Ishikawa (cell line): Measurements from ENCODE around the gene LNPEP.

Experiments
- CEBPB ChIP-seq: IDR thresholded peaks from 2 replicates; pipeline ENCODE4 v1.6.1; 2012
- CREB1 ChIP-seq: IDR thresholded peaks from 2 replicates; pipeline ENCODE4 v1.6.1; 2012; ENCODE audit warnings: low read depth
- EGR1 ChIP-seq: IDR thresholded peaks from 2 replicates; pipeline ENCODE4 v1.6.1; 2012
- EP300 ChIP-seq: IDR thresholded peaks from 2 replicates; pipeline ENCODE4 v1.6.1; 2012; ENCODE audit warnings: borderline replicate concordance
- FOXM1 ChIP-seq: IDR thresholded peaks from 2 replicates; pipeline ENCODE4 v1.6.1; 2012; ENCODE audit warnings: low read depth, borderline replicate concordance
- NFIC ChIP-seq: IDR thresholded peaks from 2 replicates; pipeline ENCODE4 v1.6.1; 2012
- RAD21 ChIP-seq: IDR thresholded peaks from 2 replicates; pipeline ENCODE4 v1.6.1; 2012; ENCODE audit warnings: low read depth
- TAF1 ChIP-seq: IDR thresholded peaks from 2 replicates; pipeline ENCODE4 v1.6.1; 2012; ENCODE audit warnings: low read depth, mild to moderate bottlenecking
- TCF12 ChIP-seq: IDR thresholded peaks from 2 replicates; pipeline ENCODE4 v1.6.1; 2012; ENCODE audit warnings: low read depth
- TEAD4 ChIP-seq: IDR thresholded peaks from 2 replicates; pipeline ENCODE4 v1.6.1; 2012
- YY1 ChIP-seq: IDR thresholded peaks from 2 replicates; pipeline ENCODE4 v1.6.1; 2012; ENCODE audit warnings: low read depth
- ZBTB7A ChIP-seq: IDR thresholded peaks from 2 replicates; pipeline ENCODE4 v1.6.1; 2012; ENCODE audit warnings: low read depth
- TF ChIP-seq, protein P1 (sequence below): IDR thresholded peaks from 2 replicates; pipeline ENCODE4 v1.6.1; 2012
- TF ChIP-seq, protein P2 (sequence below): IDR thresholded peaks from 2 replicates; pipeline ENCODE4 v1.6.1; 2012
- TF ChIP-seq, protein P3 (sequence below): IDR thresholded peaks from 2 replicates; pipeline ENCODE4 v1.6.1; 2012; ENCODE audit warnings: low read depth, mild to moderate bottlenecking

Gene LNPEP

DNA sequence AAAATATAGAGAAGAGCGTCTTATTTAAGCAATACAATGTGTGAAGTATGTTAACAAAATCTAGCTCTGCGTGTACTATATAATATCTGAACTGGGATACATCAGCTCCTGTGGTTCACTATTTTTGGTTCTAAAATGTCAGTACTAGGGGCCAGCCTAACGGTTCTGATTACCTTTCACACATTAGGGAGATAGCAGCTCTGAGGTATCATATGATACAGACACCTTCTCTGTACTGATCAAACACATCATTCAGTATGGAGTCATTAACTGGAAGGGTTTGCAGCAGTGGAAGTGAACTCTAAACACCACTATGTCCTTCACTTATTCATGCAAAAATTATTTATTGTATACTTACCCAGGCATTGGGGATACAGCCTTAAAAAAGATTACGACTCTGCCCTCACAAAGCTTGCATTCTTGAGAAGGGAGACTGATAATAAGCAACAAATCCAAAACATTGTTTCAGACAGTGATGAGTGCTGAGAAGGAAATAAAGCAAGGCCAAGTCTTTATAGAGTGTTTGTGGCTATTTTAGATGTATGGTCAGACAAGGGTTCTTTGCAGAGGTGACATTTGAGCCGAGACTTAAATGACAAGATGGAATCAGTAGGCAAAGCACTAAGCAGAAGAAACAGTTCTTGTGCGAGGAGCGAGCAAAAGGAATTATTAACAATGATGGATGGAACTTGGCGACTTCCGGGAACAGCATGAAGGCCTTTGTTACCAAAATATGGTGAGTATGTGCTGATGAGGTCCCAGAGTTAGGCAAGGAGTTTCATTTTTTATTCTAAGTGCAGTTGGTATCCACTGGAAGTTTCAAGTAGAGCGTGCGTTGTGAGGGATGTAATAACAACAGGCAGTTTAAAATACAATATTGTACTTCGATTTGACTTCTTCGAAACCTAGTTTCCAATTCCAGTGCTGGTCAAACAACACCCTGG is 1.8 kb upstream of the LNPEP start:
- TF ChIP-seq YY1: no peak
- TF ChIP-seq FOXM1: no peak
- no peak for TF ChIP-seq TAF1

DNA sequence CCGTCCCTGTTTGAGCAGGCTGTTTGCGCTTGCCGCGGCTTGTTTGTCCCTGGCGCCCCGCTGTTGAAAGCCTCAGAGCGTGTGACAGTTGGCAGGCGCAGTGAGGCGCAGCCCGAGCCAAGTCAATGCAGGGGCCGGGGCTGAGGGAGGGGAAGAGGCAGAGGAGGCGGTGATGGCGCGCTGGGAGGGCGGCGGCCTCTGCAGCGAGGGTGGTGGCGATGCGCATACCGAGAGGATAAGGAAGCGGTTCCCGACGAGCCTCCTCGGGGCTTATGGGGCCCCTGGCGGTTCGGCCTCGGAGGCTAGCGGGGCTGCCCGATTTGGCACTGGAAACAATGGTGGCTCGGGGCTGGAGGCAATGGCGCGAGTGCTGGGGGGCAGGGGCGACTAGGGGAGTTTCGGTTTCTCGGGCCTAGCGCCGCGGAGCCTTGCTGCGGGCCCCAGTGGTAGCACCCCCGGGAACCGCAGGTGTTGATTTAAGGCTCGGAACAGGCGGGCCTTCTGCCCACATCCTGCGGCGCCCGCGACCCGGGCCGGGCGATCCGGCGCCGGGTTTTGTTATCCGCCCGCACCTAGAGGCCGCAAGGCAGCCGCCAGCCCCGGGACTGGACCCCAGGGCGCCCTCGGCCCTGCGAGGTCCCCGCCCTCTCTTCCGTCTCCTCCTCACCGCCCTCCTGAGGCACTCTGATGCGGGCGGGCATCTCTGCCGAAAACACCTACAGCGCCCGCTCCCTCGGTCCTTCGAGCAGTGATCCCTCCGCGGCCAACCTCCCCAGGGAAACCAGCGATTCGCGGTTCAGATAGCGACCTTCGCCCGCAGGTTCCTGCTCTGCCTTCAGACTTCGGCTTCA is 947 bp upstream of the LNPEP start:
- TF ChIP-seq YY1: peak; percentile 68
- peak; percentile 62 for TF ChIP-seq TEAD4
- TF ChIP-seq, protein P1, sequence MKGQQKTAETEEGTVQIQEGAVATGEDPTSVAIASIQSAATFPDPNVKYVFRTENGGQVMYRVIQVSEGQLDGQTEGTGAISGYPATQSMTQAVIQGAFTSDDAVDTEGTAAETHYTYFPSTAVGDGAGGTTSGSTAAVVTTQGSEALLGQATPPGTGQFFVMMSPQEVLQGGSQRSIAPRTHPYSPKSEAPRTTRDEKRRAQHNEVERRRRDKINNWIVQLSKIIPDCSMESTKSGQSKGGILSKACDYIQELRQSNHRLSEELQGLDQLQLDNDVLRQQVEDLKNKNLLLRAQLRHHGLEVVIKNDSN: no peak; the same call in none of the 2 replicates
- TF ChIP-seq TCF12: peak; percentile 67
- peak; percentile 79 for TF ChIP-seq TAF1
- TF ChIP-seq NFIC: peak; percentile 84
- TF ChIP-seq, protein P2, sequence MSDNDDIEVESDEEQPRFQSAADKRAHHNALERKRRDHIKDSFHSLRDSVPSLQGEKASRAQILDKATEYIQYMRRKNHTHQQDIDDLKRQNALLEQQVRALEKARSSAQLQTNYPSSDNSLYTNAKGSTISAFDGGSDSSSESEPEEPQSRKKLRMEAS: peak; percentile 62
- TF ChIP-seq EP300: no peak
- peak; percentile 16 for TF ChIP-seq CREB1
- no peak for TF ChIP-seq CEBPB
- TF ChIP-seq EGR1: no peak
- no peak for TF ChIP-seq FOXM1

DNA sequence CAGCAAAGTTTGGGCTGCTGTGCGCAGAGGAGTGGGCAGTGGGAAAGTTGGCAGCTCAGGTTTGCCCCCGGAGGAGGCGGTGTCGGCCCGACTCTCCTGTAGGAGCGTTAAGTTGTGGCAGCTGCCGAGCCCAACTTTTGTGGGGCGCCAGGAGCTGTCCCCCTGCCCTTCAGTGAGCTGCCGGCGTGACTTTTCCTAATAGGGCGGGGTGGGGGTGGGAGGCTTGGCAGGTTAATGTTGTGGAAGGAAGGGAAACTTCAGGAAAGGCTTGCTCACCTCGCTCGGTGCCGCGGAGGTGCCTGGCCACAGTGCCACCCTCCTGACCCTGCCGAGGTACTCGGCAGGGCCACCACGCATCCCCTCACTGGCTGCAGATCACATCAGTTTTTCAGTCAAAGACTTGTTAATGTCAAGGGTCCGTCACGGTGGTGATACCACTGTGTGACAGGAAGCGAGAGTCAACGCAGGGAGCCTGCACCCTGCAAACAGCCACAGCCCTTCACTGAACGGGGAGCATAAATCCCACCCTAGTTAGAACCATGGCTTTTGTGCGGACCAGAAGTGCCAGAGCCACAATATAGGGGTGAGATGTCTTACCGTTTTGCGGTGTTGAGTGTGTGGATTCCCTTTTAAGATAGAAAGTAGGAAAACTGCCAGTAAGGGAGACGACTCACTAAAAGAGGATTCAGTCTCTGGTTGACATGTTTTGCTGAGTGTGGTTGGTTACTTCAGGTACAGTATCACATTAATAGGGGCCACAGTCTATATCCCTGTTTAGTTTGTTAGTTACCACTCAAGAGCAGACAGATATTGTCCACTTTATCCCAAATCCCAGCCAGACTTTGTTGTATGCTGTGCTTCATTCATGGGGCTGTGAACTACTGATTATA is 796 bp downstream of the LNPEP start:
- TF ChIP-seq CREB1 (no peak), TCF12 (no peak), EP300 (no peak), EGR1 (no peak), FOXM1 (no peak)

DNA sequence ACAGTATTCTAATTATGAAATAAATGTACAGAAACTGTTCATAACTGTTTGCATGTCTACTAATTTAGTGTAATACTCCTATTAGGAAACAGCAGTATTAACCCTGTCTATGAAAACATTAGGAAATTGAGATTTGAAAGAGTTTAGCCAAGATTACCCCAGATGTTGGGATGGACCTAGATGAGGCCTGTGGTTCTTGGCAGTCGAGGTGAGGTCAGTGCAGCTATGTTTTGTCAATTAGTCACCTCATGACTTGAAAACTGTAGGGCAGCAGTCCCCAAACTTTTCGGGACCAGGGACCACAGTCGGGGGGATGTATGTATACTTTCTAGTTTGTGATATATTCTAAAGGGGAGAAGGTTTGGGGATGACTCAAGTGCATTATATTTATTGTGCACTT is 4.7 kb downstream of the LNPEP start:
- TF ChIP-seq, protein P3, sequence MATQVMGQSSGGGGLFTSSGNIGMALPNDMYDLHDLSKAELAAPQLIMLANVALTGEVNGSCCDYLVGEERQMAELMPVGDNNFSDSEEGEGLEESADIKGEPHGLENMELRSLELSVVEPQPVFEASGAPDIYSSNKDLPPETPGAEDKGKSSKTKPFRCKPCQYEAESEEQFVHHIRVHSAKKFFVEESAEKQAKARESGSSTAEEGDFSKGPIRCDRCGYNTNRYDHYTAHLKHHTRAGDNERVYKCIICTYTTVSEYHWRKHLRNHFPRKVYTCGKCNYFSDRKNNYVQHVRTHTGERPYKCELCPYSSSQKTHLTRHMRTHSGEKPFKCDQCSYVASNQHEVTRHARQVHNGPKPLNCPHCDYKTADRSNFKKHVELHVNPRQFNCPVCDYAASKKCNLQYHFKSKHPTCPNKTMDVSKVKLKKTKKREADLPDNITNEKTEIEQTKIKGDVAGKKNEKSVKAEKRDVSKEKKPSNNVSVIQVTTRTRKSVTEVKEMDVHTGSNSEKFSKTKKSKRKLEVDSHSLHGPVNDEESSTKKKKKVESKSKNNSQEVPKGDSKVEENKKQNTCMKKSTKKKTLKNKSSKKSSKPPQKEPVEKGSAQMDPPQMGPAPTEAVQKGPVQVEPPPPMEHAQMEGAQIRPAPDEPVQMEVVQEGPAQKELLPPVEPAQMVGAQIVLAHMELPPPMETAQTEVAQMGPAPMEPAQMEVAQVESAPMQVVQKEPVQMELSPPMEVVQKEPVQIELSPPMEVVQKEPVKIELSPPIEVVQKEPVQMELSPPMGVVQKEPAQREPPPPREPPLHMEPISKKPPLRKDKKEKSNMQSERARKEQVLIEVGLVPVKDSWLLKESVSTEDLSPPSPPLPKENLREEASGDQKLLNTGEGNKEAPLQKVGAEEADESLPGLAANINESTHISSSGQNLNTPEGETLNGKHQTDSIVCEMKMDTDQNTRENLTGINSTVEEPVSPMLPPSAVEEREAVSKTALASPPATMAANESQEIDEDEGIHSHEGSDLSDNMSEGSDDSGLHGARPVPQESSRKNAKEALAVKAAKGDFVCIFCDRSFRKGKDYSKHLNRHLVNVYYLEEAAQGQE: no peak
- TF ChIP-seq FOXM1: no peak
- TF ChIP-seq, protein P2: no peak
- no peak for TF ChIP-seq NFIC
- no peak for TF ChIP-seq TAF1
- TF ChIP-seq EGR1: no peak
- no peak for TF ChIP-seq YY1
- TF ChIP-seq TCF12: no peak
- TF ChIP-seq RAD21: no peak
- no peak for TF ChIP-seq TEAD4
- no peak for TF ChIP-seq CREB1

DNA sequence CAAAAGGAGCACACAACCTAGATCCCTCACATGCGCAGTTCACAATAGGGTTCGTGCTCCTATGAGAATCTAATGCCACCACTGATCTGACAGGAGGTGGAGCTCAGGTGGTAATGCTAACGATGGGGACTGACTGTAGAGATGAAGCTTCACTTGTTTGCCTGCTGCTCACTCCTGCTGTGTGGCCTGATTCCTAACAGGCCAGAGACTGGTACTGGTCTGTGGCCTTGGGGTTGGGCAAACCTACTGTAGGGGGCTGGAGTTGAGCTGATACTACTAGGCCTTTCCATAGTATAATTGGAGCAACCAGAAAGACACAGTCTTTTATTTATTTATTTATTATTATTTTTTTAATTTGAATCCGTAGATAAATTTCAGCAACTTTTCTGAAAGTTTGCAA is 5.3 kb downstream of the LNPEP start:
- TF ChIP-seq, protein P1: no peak
- TF ChIP-seq EGR1: no peak
- no peak for TF ChIP-seq FOXM1
- TF ChIP-seq TCF12: no peak
- no peak for TF ChIP-seq CEBPB
- no peak for TF ChIP-seq ZBTB7A
- TF ChIP-seq TAF1: no peak
- TF ChIP-seq NFIC: no peak
- TF ChIP-seq RAD21: no peak
- no peak for TF ChIP-seq YY1
- TF ChIP-seq, protein P2: no peak
- TF ChIP-seq TEAD4: no peak
- no peak for TF ChIP-seq CREB1
- TF ChIP-seq EP300: no peak
- TF ChIP-seq, protein P3: no peak
